MM.1S (cell line): Measurements from ENCODE around the gene ST6GALNAC2.

Source experiments
- DNase-seq: peaks from one replicate; pipeline ENCODE4 v3.0.0-alpha.2; 2015
- H2AFZ ChIP-seq: fragments of 300-600 bp; sonication (generic); 2 replicates; pipeline ENCODE4 v1.6.0; 2016; ENCODE audit warnings: antibody characterized with exemption, low read length
- H3F3A ChIP-seq: fragments of 300-600 bp; sonication (generic); 2 replicates; pipeline ENCODE4 v1.6.1; 2016; ENCODE audit warnings: mild to moderate bottlenecking, antibody characterized with exemption, low read length, moderate library complexity, mixed read lengths; ENCODE audit not compliant: insufficient read depth
- H3K27ac ChIP-seq: fragments of 300-600 bp; sonication (generic); 2 replicates; pipeline ENCODE4 v1.5.1; 2016; ENCODE audit warnings: mild to moderate bottlenecking, low read length
- H3K27me3 ChIP-seq: fragments of 300-600 bp; sonication (generic); replicated peaks from 2 replicates; pipeline ENCODE4 v1.6.0; 2016; ENCODE audit warnings: low read length; ENCODE audit not compliant: insufficient read depth
- H3K36me3 ChIP-seq: fragments of 300-600 bp; sonication (generic); replicated peaks from 2 replicates; pipeline ENCODE4 v1.6.1; 2016; ENCODE audit warnings: mild to moderate bottlenecking, low read length, mixed read lengths; ENCODE audit not compliant: insufficient read depth
- H3K4me1 ChIP-seq: fragments of 300-600 bp; sonication (generic); 2 replicates; pipeline ENCODE4 v1.6.1; 2016; ENCODE audit warnings: low read length, mixed read lengths
- H3K4me2 ChIP-seq: fragments of 300-600 bp; sonication (generic); 2 replicates; pipeline ENCODE4 v1.6.0; 2016; ENCODE audit warnings: low read depth, low read length
- H3K4me3 ChIP-seq: fragments of 300-600 bp; sonication (generic); 2 replicates; pipeline ENCODE4 v1.5.1; 2016; ENCODE audit warnings: low read length, mixed read lengths
- H3K79me2 ChIP-seq: fragments of 300-600 bp; sonication (generic); 2 replicates; pipeline ENCODE4 v1.6.1; 2016; ENCODE audit warnings: mixed run types, low read length, mixed read lengths
- H3K9ac ChIP-seq: fragments of 300-600 bp; sonication (generic); 2 replicates; pipeline ENCODE4 v1.6.1; 2016; ENCODE audit warnings: low read length, mixed read lengths
- H3K9me2 ChIP-seq: fragments of 300-600 bp; sonication (generic); replicated peaks from 2 replicates; pipeline ENCODE4 v1.6.1; 2016; ENCODE audit warnings: mild to moderate bottlenecking, low read length, mixed read lengths; ENCODE audit not compliant: insufficient read depth
- H3K9me3 ChIP-seq: fragments of 300-600 bp; sonication (generic); replicated peaks from 2 replicates; pipeline ENCODE4 v1.6.1; 2016; ENCODE audit warnings: mild to moderate bottlenecking, low read length, mixed read lengths; ENCODE audit not compliant: insufficient read depth
- H4K20me1 ChIP-seq: fragments of 300-600 bp; sonication (generic); 2 replicates; pipeline ENCODE4 v1.6.1; 2016; ENCODE audit warnings: mild to moderate bottlenecking, low read length, moderate library complexity, mixed read lengths; ENCODE audit not compliant: insufficient read depth
- EZH2 ChIP-seq: fragments of 300-600 bp; sonication (generic); optimal IDR thresholded peaks from 2 replicates; pipeline ENCODE3; 2017; ENCODE audit warnings: low read depth, mild to moderate bottlenecking, antibody characterized with exemption, low read length, mixed read lengths
- EZH2phosphoT487 ChIP-seq: fragments of 300-600 bp; sonication (generic); IDR thresholded peaks from 2 replicates; pipeline ENCODE4 v1.6.1; 2018; ENCODE audit warnings: antibody characterized with exemption, low read length
- TF ChIP-seq, protein P1 (sequence below): fragments of 300-600 bp; sonication (generic); IDR thresholded peaks from 2 replicates; pipeline ENCODE4 v1.5.1; 2016; ENCODE audit warnings: antibody characterized with exemption, low read length, mixed read lengths

Gene ST6GALNAC2

DNA sequence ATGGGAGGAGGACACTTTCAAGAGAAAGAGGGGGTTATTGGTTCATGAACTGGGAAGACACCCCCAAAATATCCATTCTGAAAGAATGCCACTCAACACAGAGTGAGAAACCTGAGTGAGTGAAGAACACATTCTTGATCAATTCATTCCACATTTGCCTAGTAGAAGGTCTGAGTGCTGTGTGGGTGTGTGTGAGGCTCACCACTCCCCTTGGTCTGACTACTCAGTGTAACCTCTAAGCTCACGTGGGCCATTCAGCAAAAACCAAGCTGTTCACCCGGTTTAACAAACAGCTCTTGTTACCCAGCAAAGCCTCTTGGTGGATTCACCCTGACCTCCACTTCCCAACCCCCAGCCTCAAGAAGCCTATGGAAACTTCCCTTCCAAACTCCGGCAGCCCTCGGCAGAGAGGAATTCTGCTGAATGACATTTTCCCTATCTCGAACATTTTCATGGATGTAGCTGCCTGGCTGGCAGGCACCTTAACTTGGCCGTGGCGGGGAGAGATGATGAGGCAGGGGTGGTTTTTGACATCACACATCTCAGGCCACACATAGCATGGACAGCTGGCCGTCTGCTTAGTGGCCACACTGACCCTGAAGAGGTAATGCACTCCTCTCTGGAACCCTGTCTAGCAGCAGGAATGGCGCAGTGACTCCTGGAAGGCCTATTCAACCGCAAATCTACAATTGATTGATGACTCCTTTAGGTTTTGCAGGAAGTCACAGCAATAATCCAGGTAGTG lies 46.3 kb upstream of the ST6GALNAC2 start:
- Histone ChIP-seq H3K27me3 (peaks cover 43% of the 10 kb centered on the region), H3K4me3 (no peak overlapping the region), H3K9ac (no peak overlapping the region), H3K4me1 (no peaks in the 10 kb centered on the region), H4K20me1 (no peaks in the 10 kb centered on the region), H2AFZ (no peak overlapping the region), H3K36me3 (no peaks in the 10 kb centered on the region), H3K79me2 (no peaks in the 10 kb centered on the region), H3K9me2 (no peaks in the 10 kb centered on the region), H3K9me3 (no peaks in the 10 kb centered on the region), H3K27ac (no peak overlapping the region), H3K4me2 (no peak overlapping the region), H3F3A (no peaks in the 10 kb centered on the region)
- TF ChIP-seq, protein P1, sequence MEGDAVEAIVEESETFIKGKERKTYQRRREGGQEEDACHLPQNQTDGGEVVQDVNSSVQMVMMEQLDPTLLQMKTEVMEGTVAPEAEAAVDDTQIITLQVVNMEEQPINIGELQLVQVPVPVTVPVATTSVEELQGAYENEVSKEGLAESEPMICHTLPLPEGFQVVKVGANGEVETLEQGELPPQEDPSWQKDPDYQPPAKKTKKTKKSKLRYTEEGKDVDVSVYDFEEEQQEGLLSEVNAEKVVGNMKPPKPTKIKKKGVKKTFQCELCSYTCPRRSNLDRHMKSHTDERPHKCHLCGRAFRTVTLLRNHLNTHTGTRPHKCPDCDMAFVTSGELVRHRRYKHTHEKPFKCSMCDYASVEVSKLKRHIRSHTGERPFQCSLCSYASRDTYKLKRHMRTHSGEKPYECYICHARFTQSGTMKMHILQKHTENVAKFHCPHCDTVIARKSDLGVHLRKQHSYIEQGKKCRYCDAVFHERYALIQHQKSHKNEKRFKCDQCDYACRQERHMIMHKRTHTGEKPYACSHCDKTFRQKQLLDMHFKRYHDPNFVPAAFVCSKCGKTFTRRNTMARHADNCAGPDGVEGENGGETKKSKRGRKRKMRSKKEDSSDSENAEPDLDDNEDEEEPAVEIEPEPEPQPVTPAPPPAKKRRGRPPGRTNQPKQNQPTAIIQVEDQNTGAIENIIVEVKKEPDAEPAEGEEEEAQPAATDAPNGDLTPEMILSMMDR: no peak
- no peak for TF ChIP-seq EZH2phosphoT487
- TF ChIP-seq EZH2: no peak
- no peak for DNase-seq

DNA sequence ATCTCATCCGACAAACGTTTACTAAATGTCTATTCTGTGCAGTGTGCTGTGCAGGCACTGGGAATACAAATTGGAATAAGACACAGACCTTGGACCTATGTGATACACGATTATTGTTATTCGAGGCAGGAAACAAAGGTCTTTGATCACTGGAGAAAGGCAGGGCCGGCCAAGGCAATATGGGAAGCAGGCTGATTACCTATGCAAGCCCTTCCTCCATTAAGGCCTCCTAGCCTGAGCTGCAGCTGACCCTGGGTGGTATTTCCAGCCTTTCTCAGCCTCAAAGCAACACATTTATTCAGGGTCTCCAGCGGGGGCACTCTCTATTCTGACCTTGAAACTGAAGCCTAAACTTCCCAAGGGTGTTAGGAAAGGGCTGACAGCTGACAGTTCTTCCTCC lies 44.5 kb upstream of the ST6GALNAC2 start:
- Histone ChIP-seq H3K27ac (no peak overlapping the region), H3K4me2 (no peak overlapping the region), H3K4me1 (no peaks in the 10 kb centered on the region), H3K9ac (no peak overlapping the region), H2AFZ (no peak overlapping the region), H3K79me2 (no peaks in the 10 kb centered on the region), H4K20me1 (no peaks in the 10 kb centered on the region), H3K36me3 (no peaks in the 10 kb centered on the region), H3K9me2 (no peaks in the 10 kb centered on the region), H3K27me3 (peaks cover 50% of the 10 kb centered on the region), H3F3A (no peaks in the 10 kb centered on the region), H3K9me3 (no peaks in the 10 kb centered on the region), H3K4me3 (no peak overlapping the region)
- TF ChIP-seq EZH2phosphoT487 (no peak), EZH2 (no peak)
- TF ChIP-seq, protein P1: no peak
- DNase-seq: no peak

DNA sequence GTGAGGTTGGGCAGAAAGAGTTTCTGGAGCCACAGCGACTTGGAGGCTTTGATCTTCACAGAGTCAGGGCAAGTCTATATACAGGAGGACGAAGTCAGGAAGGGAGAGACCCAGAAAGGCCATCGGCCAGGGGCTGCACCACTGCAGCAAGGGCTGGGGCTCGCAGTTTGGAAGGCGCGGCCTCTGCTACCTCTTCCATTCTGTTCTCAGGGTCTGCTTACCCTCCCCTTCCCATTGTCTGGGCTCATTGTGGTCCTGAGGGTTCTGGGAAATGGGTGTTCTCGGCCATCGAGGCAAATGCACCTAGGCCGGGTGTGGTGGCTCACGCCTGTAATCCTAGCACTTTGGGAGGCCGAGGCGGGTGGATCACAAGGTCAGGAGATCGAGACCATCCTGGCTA lies 41.9 kb upstream of the ST6GALNAC2 start:
- H3K9ac ChIP-seq: no peak overlapping the region
- no peak overlapping the region for H3K4me2 ChIP-seq
- TF ChIP-seq EZH2phosphoT487: no peak
- TF ChIP-seq, protein P1: no peak
- TF ChIP-seq EZH2: no peak
- no peak overlapping the region for H2AFZ ChIP-seq
- H3K9me2 ChIP-seq: no peaks in the 10 kb centered on the region
- no peaks in the 10 kb centered on the region for H3K79me2 ChIP-seq
- H4K20me1 ChIP-seq: no peaks in the 10 kb centered on the region
- H3F3A ChIP-seq: no peaks in the 10 kb centered on the region
- H3K36me3 ChIP-seq: no peaks in the 10 kb centered on the region
- DNase-seq: no peak
- H3K4me3 ChIP-seq: no peak overlapping the region
- no peaks in the 10 kb centered on the region for H3K4me1 ChIP-seq
- peaks cover 55% of the 10 kb centered on the region for H3K27me3 ChIP-seq
- H3K9me3 ChIP-seq: no peaks in the 10 kb centered on the region
- no peak overlapping the region for H3K27ac ChIP-seq
